ENCODE data around the gene TMEM259.
A peak's percentile ranks its signal among the peaks of the same experiment; 100 is the strongest.
"Not testable (repeated sequence)": the region's sequence is repeated elsewhere in the genome, so short reads cannot be mapped to it uniquely, and the experiment has no call there.

The TMEM259 gene

DNA sequence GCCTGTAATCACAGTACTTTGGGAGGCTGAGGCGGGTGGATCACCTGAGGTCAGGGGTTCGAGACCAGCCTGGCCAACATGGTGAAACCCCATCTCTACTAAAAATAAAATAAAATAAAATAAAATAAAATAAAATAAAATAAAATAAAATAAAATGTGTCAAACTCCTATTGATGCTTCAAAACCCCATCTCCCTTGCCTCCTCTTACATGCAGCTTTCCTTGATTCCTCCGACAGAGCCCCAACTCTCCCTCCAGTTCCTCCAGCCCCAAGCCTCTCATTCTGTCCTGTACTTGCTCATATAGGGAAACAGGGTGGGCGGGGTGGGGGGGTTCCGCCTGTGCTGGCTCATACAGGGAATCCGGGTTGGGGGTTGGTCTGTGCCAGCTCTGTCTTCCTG, 4.2 kb upstream of the TMEM259 start:
- not testable (repeated sequence) for H3K4me3 ChIP-seq (ENCODE audit: low read length); H2AFZ ChIP-seq (ENCODE audit: low read depth, low read length); H3K27me3 ChIP-seq (ENCODE audit: insufficient read depth, low read length); H3K9me3 ChIP-seq (ENCODE audit: low read length); H3K36me3 ChIP-seq (ENCODE audit: insufficient read depth, low read length)
- peaks cover 17% of the 10 kb centered on the region for H3K4me1 ChIP-seq (ENCODE audit: insufficient read depth, low read length)

DNA sequence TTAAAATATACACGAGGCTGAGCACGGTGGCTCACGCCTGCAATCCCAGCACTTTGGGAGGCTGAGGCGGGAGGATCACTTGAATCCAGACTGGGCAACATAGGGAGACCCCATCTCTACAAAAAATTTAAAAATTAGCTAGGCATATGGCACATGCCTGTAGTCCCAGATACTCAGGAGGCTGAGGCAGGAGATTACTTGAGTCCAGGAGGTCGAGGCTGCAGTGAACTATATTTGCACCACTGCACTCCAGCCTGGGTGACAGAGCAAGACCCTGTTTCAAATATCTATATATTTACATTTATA, 2.9 kb upstream of the TMEM259 start:
- H3K27me3 ChIP-seq (ENCODE audit: insufficient read depth, low read length); H3K36me3 ChIP-seq (ENCODE audit: insufficient read depth, low read length); H3K9me3 ChIP-seq (ENCODE audit: low read length); H3K4me3 ChIP-seq (ENCODE audit: low read length); H2AFZ ChIP-seq (ENCODE audit: low read depth, low read length): not testable (repeated sequence)
- peaks cover 28% of the 10 kb centered on the region for H3K4me1 ChIP-seq (ENCODE audit: insufficient read depth, low read length)

DNA sequence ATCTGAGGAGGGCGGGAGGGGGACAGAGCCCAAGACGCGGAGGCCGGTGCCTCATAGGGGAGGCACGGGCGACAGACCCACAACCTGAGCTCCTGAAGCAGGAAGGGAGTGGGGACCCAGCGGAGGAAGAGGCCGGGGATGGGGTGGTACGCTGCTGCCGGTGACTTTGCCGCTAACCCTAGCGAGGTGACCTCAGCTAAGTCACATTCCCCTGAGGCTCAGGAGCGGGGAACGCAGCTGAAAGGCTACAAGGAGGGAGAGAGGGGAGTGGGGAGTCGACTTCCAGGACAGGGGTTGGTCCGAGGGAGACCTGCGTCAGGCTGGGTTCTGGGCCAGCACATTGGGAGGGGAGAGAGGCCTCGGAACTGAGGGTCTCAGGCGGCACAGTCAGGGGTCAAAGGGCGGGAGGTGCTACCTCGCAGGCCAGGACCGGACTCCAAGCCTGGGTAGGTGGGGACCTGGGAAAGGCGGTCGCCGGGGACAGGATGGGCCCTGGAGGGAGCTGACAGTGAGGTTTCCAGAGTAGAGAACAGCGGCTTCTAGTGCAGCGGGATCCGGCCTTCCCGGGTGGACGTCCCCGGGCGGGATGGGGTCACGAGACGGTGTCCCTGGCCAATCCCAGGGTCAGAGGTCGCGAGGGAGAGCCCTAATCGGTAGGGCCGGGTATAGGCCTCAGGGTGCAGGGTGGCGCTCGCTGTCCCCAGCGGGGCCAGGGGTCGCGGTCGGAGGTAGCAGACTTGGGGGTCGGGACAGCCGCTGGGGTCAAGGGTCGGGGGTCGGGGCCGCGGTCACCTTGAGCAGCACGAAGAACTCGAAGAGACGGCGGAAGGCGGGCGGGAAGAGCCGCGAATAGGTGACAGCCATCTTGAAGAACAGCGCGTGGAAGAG, 699 bp downstream of the TMEM259 start:
- no peaks in the 10 kb centered on the region for H3K9me3 ChIP-seq (ENCODE audit: low read length)
- peaks cover 43% of the 10 kb centered on the region for H3K4me1 ChIP-seq (ENCODE audit: insufficient read depth, low read length)
- H3K36me3 ChIP-seq (ENCODE audit: insufficient read depth, low read length): peaks cover 4% of the 10 kb centered on the region
- H3K27me3 ChIP-seq (ENCODE audit: insufficient read depth, low read length): no peaks in the 10 kb centered on the region
- peak overlapping the region; percentile 74 for H3K4me3 ChIP-seq (ENCODE audit: low read length)
- H2AFZ ChIP-seq (ENCODE audit: low read depth, low read length): no peak overlapping the region

GRCh38 chr19:1019616-1019961, 1.3 kb downstream of the TMEM259 start:
- H3K4me3 ChIP-seq (ENCODE audit: low read length): peak overlapping the region; percentile 74
- peaks cover 43% of the 10 kb centered on the region for H3K4me1 ChIP-seq (ENCODE audit: insufficient read depth, low read length)

GRCh38 chr19:1018932-1019615, 1.8 kb downstream of the TMEM259 start:
- Histone ChIP-seq H3K36me3 (ENCODE audit: insufficient read depth, low read length) (peaks cover 10% of the 10 kb centered on the region), H3K27me3 (ENCODE audit: insufficient read depth, low read length) (no peaks in the 10 kb centered on the region), H3K9me3 (ENCODE audit: low read length) (no peaks in the 10 kb centered on the region), H3K4me3 (ENCODE audit: low read length) (peak overlapping the region; percentile 74), H2AFZ (ENCODE audit: low read depth, low read length) (no peak overlapping the region), H3K4me1 (ENCODE audit: insufficient read depth, low read length) (peaks cover 43% of the 10 kb centered on the region)

More at GRCh38 chr19:1019616-1019961, 1.3 kb downstream of the TMEM259 start:
- Histone ChIP-seq H3K27me3 (ENCODE audit: insufficient read depth, low read length) (no peaks in the 10 kb centered on the region), H3K9me3 (ENCODE audit: low read length) (no peaks in the 10 kb centered on the region), H2AFZ (ENCODE audit: low read depth, low read length) (no peak overlapping the region), H3K36me3 (ENCODE audit: insufficient read depth, low read length) (peaks cover 5% of the 10 kb centered on the region)

- no peak overlapping the region for H2AFZ ChIP-seq (ENCODE audit: low read depth, low read length)
- no peaks in the 10 kb centered on the region for H3K27me3 ChIP-seq (ENCODE audit: insufficient read depth, low read length)
- H3K4me3 ChIP-seq (ENCODE audit: low read length): no peak overlapping the region
- peaks cover 17% of the 10 kb centered on the region for H3K36me3 ChIP-seq (ENCODE audit: insufficient read depth, low read length)
- peaks cover 43% of the 10 kb centered on the region for H3K4me1 ChIP-seq (ENCODE audit: insufficient read depth, low read length)
- no peaks in the 10 kb centered on the region for H3K9me3 ChIP-seq (ENCODE audit: low read length)
Observed at GRCh38 chr19:1018393-1018792, 2.5 kb downstream of the TMEM259 start.

GRCh38 chr19:1017906-1018305, 3.0 kb downstream of the TMEM259 start:
- Histone ChIP-seq H2AFZ (ENCODE audit: low read depth, low read length) (no peak overlapping the region), H3K27me3 (ENCODE audit: insufficient read depth, low read length) (no peaks in the 10 kb centered on the region), H3K4me1 (ENCODE audit: insufficient read depth, low read length) (peaks cover 43% of the 10 kb centered on the region), H3K4me3 (ENCODE audit: low read length) (no peak overlapping the region), H3K9me3 (ENCODE audit: low read length) (no peaks in the 10 kb centered on the region), H3K36me3 (ENCODE audit: insufficient read depth, low read length) (peaks cover 21% of the 10 kb centered on the region)

GRCh38 chr19:1017115-1017905, 3.6 kb downstream of the TMEM259 start:
- no peak overlapping the region for H3K4me3 ChIP-seq (ENCODE audit: low read length)
- H3K4me1 ChIP-seq (ENCODE audit: insufficient read depth, low read length): peaks cover 43% of the 10 kb centered on the region
- no peaks in the 10 kb centered on the region for H3K27me3 ChIP-seq (ENCODE audit: insufficient read depth, low read length)
- H2AFZ ChIP-seq (ENCODE audit: low read depth, low read length): no peak overlapping the region
- H3K36me3 ChIP-seq (ENCODE audit: insufficient read depth, low read length): peaks cover 26% of the 10 kb centered on the region
- no peaks in the 10 kb centered on the region for H3K9me3 ChIP-seq (ENCODE audit: low read length)

DNA sequence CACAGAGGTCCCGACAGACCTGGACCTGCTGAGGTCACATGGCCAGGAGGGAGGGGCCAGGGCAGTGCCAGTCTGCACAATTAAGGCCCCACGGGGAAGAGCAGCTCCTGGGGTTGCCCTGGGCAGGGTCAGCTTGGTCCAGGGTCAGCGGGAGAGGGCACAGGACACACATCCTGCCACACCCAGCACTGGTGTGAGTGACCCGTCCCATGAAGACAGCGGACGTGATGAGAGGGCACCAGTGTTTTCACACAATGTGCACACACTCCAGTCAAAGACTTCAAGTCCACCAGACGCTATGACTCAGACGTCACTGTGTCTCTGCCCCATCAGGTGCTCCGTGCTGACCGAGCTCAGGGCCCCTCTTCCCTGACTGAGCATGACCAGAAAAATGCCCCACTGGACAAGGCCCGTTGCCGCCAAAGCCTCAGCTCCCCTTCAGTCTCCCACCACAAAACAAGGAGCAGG, 4.2 kb downstream of the TMEM259 start:
- no peak overlapping the region for H3K4me3 ChIP-seq (ENCODE audit: low read length)
- no peaks in the 10 kb centered on the region for H3K9me3 ChIP-seq (ENCODE audit: low read length)
- peaks cover 32% of the 10 kb centered on the region for H3K36me3 ChIP-seq (ENCODE audit: insufficient read depth, low read length)
- H2AFZ ChIP-seq (ENCODE audit: low read depth, low read length): no peak overlapping the region
- no peaks in the 10 kb centered on the region for H3K27me3 ChIP-seq (ENCODE audit: insufficient read depth, low read length)
- peaks cover 43% of the 10 kb centered on the region for H3K4me1 ChIP-seq (ENCODE audit: insufficient read depth, low read length)

DNA sequence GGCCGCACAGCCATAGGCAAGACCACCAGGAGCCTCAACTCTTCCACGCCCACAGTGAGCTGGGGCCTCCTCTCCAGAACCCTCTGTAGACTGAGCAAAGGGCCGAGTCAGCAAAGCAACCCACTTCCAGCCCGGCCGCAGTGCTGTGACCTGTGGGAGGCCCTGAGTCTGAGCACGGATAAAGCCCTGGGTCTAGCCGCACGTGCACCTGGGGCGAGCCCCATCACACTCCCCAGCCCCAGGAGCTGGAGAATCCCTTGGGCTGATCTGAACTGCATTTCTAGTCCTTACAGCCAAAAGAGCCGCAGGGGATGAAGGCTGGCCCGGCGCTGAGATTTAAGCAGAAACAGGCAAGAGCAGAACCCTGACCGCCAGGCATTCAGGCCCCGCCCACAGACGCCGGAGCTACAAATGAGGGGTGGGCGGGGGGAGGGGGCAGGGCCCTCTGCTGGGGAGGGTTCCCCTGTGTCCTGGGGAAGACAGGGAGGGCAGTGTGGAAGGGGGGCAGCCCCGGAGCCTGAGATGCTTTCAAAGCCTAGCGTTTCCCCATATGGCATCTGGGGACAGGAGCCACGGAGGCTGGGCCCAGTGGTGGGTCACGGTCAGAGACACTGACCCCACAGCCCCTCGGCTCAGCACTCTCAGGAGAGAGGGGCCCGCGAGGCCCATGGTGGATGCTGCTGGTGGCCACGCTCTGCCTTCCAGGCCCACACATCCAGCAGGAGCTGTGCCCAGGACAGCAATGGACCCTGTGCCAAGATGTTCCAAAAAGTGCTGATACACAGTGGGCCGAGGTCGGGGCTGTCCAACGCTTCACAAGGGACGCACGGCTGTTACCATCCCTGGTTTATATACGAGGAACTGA, 4.9 kb downstream of the TMEM259 start:
- Histone ChIP-seq H2AFZ (ENCODE audit: low read depth, low read length) (no peak overlapping the region), H3K4me3 (ENCODE audit: low read length) (no peak overlapping the region), H3K9me3 (ENCODE audit: low read length) (no peaks in the 10 kb centered on the region), H3K27me3 (ENCODE audit: insufficient read depth, low read length) (no peaks in the 10 kb centered on the region), H3K36me3 (ENCODE audit: insufficient read depth, low read length) (peaks cover 38% of the 10 kb centered on the region), H3K4me1 (ENCODE audit: insufficient read depth, low read length) (peaks cover 43% of the 10 kb centered on the region)

DNA sequence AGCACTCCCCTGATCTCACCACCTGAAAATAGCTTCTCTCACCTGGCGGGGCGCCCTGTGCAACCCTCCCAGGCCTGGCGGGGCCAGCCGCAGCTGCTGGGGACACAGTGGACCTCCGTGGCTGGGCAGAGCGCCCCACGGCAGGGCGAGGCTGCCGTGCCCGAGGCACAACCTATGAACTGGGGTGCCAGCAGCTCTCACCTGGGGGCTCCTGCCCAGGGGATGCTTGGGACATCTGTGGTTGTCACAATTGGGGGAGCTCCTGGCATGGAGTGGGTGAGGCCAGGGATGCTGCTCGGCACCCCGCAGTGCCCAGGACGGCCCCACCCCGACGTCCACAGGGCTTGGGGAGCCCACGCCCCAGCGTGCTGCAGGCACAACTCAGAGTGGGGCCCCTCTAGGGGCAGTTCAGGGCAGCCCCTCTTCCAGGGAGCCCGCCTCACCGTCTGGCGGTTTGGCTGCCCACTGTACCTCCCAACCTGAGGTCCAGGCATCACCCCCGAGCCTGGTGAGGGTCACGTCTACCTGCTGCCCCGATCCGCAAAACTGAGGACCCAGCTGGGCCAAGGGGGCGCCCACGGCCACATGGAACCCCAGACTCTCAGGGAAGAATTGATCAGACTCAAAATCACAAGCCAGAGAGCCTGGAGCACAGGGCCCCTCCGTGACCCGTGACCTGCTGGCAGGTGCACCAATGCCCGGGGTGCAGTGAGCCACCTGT, 5.7 kb downstream of the TMEM259 start:
- peaks cover 40% of the 10 kb centered on the region for H3K36me3 ChIP-seq (ENCODE audit: insufficient read depth, low read length)
- H3K4me3 ChIP-seq (ENCODE audit: low read length): no peak overlapping the region
- no peak overlapping the region for H2AFZ ChIP-seq (ENCODE audit: low read depth, low read length)
- H3K4me1 ChIP-seq (ENCODE audit: insufficient read depth, low read length): peaks cover 43% of the 10 kb centered on the region
- no peaks in the 10 kb centered on the region for H3K27me3 ChIP-seq (ENCODE audit: insufficient read depth, low read length)
- H3K9me3 ChIP-seq (ENCODE audit: low read length): no peaks in the 10 kb centered on the region

Measured in neuron (in vitro differentiated cells).